HCT116 (cell line): Measurements from ENCODE around the gene TMEM229A.

ENCODE experiments used
- EZH2 ChIP-seq: fragments of 200-600 bp; sonication (generic); IDR thresholded peaks from 2 replicates; pipeline ENCODE4 v1.6.1; 2017; ENCODE audit warnings: antibody characterized with exemption, mixed run types
- EZH2phosphoT487 ChIP-seq: fragments of 200-600 bp; IDR thresholded peaks from 2 replicates; pipeline ENCODE4 v1.6.1; 2018; ENCODE audit warnings: antibody characterized with exemption, borderline replicate concordance
- POLR2A ChIP-seq: IDR thresholded peaks from 2 replicates; pipeline ENCODE4 v1.7.0; 2011; ENCODE audit warnings: borderline replicate concordance; ENCODE audit not compliant: insufficient read depth, insufficient read length; ENCODE audit errors: extremely low read depth
- POLR2AphosphoS5 ChIP-seq: IDR thresholded peaks from 2 replicates; pipeline ENCODE4 v1.6.1; 2011; ENCODE audit warnings: mild to moderate bottlenecking, low read depth, low read length, moderate library complexity
- REST ChIP-seq: IDR thresholded peaks from 2 replicates; pipeline ENCODE4 v1.6.1; 2012; ENCODE audit warnings: low read depth
- SIN3A ChIP-seq: IDR thresholded peaks from 2 replicates; pipeline ENCODE4 v1.6.1; 2012; ENCODE audit warnings: low read depth
- SP1 ChIP-seq: IDR thresholded peaks from 2 replicates; pipeline ENCODE4 v1.6.1; 2012; ENCODE audit warnings: low read depth
- TCF7L2 ChIP-seq: IDR thresholded peaks from 2 replicates; pipeline ENCODE4 v1.7.0; 2011; ENCODE audit warnings: borderline replicate concordance, inconsistent platforms; ENCODE audit not compliant: insufficient read depth, insufficient read length; ENCODE audit errors: extremely low read depth
- ZFX ChIP-seq: fragments of 450-650 bp; IDR thresholded peaks from 2 replicates; pipeline ENCODE4 v1.6.1; 2017
- TF ChIP-seq, protein P1 (sequence below), 3 experiments: fragments of 200-600 bp in 1 of 3; sonication (generic) in 1 of 3; IDR thresholded peaks in 2 of 3; conservative IDR thresholded peaks in 1 of 3; 2 replicates each; pipeline ENCODE4 v1.5.1; 2012 to 2017; ENCODE audit warnings: low read depth in 2 of 3, low read length in 2 of 3, antibody characterized with exemption in 1 of 3, borderline replicate concordance in 1 of 3, control low read depth in 1 of 3, mild to moderate bottlenecking in 1 of 3, mixed read lengths in 1 of 3, mixed run types in 1 of 3, moderate library complexity in 1 of 3; ENCODE audit not compliant: insufficient read depth in 1 of 3

DNA sequence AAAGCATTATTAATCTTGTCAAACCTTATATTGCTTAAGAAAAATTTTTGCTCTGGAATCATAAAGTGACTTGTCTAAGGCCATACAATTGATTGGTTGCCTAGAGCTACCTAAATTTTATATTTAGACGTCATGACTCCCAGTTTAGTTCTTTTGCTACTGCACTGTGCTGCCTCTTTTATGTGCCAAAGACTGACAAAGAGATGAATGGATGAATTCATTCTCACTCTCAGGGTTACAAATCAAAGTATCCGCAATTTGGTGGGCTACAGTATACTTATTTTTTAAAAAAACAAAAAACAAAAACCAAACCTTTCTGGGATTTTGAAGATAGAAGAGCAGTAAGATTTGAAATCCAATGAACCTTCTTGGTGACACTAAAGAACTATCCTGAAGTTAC is 27.7 kb upstream of the TMEM229A start:
- TF ChIP-seq, protein P1, sequence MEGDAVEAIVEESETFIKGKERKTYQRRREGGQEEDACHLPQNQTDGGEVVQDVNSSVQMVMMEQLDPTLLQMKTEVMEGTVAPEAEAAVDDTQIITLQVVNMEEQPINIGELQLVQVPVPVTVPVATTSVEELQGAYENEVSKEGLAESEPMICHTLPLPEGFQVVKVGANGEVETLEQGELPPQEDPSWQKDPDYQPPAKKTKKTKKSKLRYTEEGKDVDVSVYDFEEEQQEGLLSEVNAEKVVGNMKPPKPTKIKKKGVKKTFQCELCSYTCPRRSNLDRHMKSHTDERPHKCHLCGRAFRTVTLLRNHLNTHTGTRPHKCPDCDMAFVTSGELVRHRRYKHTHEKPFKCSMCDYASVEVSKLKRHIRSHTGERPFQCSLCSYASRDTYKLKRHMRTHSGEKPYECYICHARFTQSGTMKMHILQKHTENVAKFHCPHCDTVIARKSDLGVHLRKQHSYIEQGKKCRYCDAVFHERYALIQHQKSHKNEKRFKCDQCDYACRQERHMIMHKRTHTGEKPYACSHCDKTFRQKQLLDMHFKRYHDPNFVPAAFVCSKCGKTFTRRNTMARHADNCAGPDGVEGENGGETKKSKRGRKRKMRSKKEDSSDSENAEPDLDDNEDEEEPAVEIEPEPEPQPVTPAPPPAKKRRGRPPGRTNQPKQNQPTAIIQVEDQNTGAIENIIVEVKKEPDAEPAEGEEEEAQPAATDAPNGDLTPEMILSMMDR (IDR thresholded peaks at IDR 0.05 in 2 of 3, conservative IDR thresholded peaks at IDR 0.05 in 1 of 3; ENCODE audit: borderline replicate concordance in 1 of 3, insufficient read depth in 1 of 3, low read depth in 2 of 3, low read length in 2 of 3): no peak
- no peak for TF ChIP-seq EZH2phosphoT487
- no peak for TF ChIP-seq SP1
- TF ChIP-seq POLR2A: no peak
- TF ChIP-seq POLR2AphosphoS5: no peak
- no peak for TF ChIP-seq TCF7L2
- TF ChIP-seq ZFX: no peak
- no peak for TF ChIP-seq EZH2
- TF ChIP-seq REST: no peak
- TF ChIP-seq SIN3A: no peak
